B cell (primary cell): ENCODE measurements around the gene IMMP2L. TPM values are rescaled to one million over a fixed set of nuclear protein-coding genes. Genes with fewer than 3 reads are reported as not detected.

Source experiments
- ATAC-seq: fragments of 200-7000 bp; cut with Tn5 transposase; one replicate; pipeline ENCODE4 v1.10.0; 2021; ENCODE audit warnings: low read depth, mild to moderate bottlenecking, moderate number of reproducible peaks, moderate library complexity
- CTCF ChIA-PET: fragments of 350-600 bp; sonication (Branson Sonifier 250); formaldehyde crosslinking; loops from one replicate; lab custom pipeline; 2021; ENCODE audit warnings: antibody characterized with exemption, inconsistent platforms; lab: Charles Lee
- POLR2A ChIA-PET: fragments of 350-600 bp; sonication (Branson Sonifier 250); formaldehyde crosslinking; loops from one replicate; lab custom pipeline; 2021; ENCODE audit warnings: antibody characterized with exemption; lab: Charles Lee
- DNase-seq: peaks from one replicate; pipeline ENCODE4 v3.0.0; 2013
- H2AFZ ChIP-seq: 2 replicates; pipeline ENCODE4 v1.6.1; 2012; ENCODE audit warnings: mild to moderate bottlenecking, low read depth, low read length; ENCODE audit not compliant: insufficient read depth, poor library complexity, severe bottlenecking
- H3K27ac ChIP-seq, 2 donors: 1 replicate in 1 of 2; 2 replicates in 1 of 2; pipeline ENCODE4 v1.5.1; 2012 to 2013; ENCODE audit warnings: low read length in 2 of 2, mild to moderate bottlenecking in 2 of 2, moderate library complexity in 1 of 2
- H3K27me3 ChIP-seq, 4 experiments: fragments of 200-600 bp in 1 of 4; sonication (generic) in 1 of 4; replicated peaks in 1 of 4; 1 replicate in 2 of 4; 2 replicates in 2 of 4; pipeline versions ENCODE4 v1.6.1 to v1.7.0; 2013 to 2016; ENCODE audit warnings: low read length in 3 of 4, mild to moderate bottlenecking in 2 of 4, mixed read lengths in 1 of 4, moderate library complexity in 1 of 4; ENCODE audit not compliant: insufficient read depth in 4 of 4, control insufficient read depth in 3 of 4; ENCODE audit errors: control extremely low read depth in 1 of 4
- H3K36me3 ChIP-seq, 2 experiments: replicated peaks in 1 of 2; 1 replicate in 1 of 2; 2 replicates in 1 of 2; pipeline versions ENCODE4 v1.6.1 to v1.7.1; 2013; ENCODE audit warnings: low read length in 1 of 2; ENCODE audit not compliant: insufficient read depth in 2 of 2, control insufficient read depth in 1 of 2; ENCODE audit errors: control extremely low read depth in 1 of 2, extremely low read depth in 1 of 2
- H3K4me1 ChIP-seq, 2 donors: fragments of 200-600 bp in 1 of 2; sonication (generic) in 1 of 2; 1 replicate in 1 of 2; 2 replicates in 1 of 2; pipeline versions ENCODE4 v1.5.1 to v1.6.1; 2013 to 2017; ENCODE audit warnings: low read length in 2 of 2; ENCODE audit not compliant: control insufficient read depth in 2 of 2, insufficient read depth in 2 of 2
- H3K4me2 ChIP-seq: replicated peaks from 2 replicates; pipeline ENCODE3; 2012; ENCODE audit warnings: mild to moderate bottlenecking, low read depth, low read length; ENCODE audit not compliant: poor library complexity, severe bottlenecking
- H3K4me3 ChIP-seq, 5 experiments: fragments of 200-600 bp in 1 of 5; sonication (generic) in 1 of 5; 1 replicate in 3 of 5; 2 replicates in 2 of 5; pipeline versions ENCODE4 v1.5.1 to v1.7.0; 2011 to 2016; ENCODE audit warnings: low read length in 4 of 5, mild to moderate bottlenecking in 4 of 5, low read depth in 2 of 5, control low read depth in 1 of 5, moderate library complexity in 1 of 5; ENCODE audit not compliant: insufficient read depth in 1 of 5; ENCODE audit errors: control extremely low read depth in 1 of 5, extremely low read depth in 1 of 5
- H3K79me2 ChIP-seq: fragments of 200-600 bp; sonication (generic); one replicate; pipeline ENCODE4 v1.6.0; 2016; ENCODE audit warnings: low read length; ENCODE audit not compliant: control insufficient read depth, insufficient read depth
- H3K9ac ChIP-seq: fragments of 200-600 bp; sonication (generic); 2 replicates; pipeline ENCODE4 v1.6.1; 2017; ENCODE audit warnings: mild to moderate bottlenecking, low read length, moderate library complexity
- H3K9me3 ChIP-seq, 3 donors: one replicate each; pipeline versions ENCODE4 v1.6.1 to v1.7.1; 2013; ENCODE audit warnings: low read length in 2 of 3; ENCODE audit not compliant: control insufficient read depth in 2 of 3, insufficient read depth in 1 of 3; ENCODE audit errors: control extremely low read depth in 1 of 3
- H4K20me1 ChIP-seq: 2 replicates; pipeline ENCODE4 v1.6.0; 2012; ENCODE audit warnings: mild to moderate bottlenecking, low read length; ENCODE audit not compliant: insufficient read depth, control insufficient read depth, poor library complexity, severe bottlenecking
- H3K27ac Mint-ChIP-seq: one replicate; pipeline ENCODE4 v1.8.0; 2021; ENCODE audit warnings: mixed read lengths
- H3K27me3 Mint-ChIP-seq: one replicate; pipeline ENCODE4 v1.8.0; 2021; ENCODE audit warnings: mixed read lengths
- H3K4me1 Mint-ChIP-seq: one replicate; pipeline ENCODE4 v1.8.0; 2021; ENCODE audit warnings: mixed read lengths
- H3K4me3 Mint-ChIP-seq: one replicate; pipeline ENCODE4 v1.8.0; 2021; ENCODE audit warnings: mixed read lengths
- H3K9me3 Mint-ChIP-seq: one replicate; pipeline ENCODE4 v1.8.0; 2022; ENCODE audit warnings: mixed read lengths; ENCODE audit not compliant: insufficient read depth
- EZH2 ChIP-seq: IDR thresholded peaks from 2 replicates; pipeline ENCODE4 v1.6.1; 2012; ENCODE audit warnings: borderline replicate concordance, low read depth, mild to moderate bottlenecking, moderate library complexity, low read length; ENCODE audit not compliant: insufficient read depth, poor library complexity, severe bottlenecking
- intact Hi-C: fragments of 100-400 bp; cut with micrococcal nuclease; formaldehyde crosslinking; loops from one replicate; pipeline ENCODE4 v1.10.0; 2022
- polyA plus RNA-seq: library from polyadenylated mRNA; depleted of rRNA; stranded (reverse); fragments of >200 nt; gene quantifications from 2 replicates; pipeline ENCODE4 v1.2.3, GENCODE V29; 2012
- total RNA-seq, 2 donors: library from RNA; stranded (reverse); fragments of 120-200 nt in 1 of 2; gene quantifications; 1 replicate in 1 of 2; 2 replicates in 1 of 2; pipeline versions ENCODE4 v1.2.3 to v1.2.4, GENCODE V29; 2013 to 2022
- TF ChIP-seq, protein P1 (sequence below): fragments of 200-600 bp; IDR thresholded peaks from one replicate; pipeline ENCODE4 v1.8.0; 2022; ENCODE audit warnings: antibody characterized with exemption, mild to moderate bottlenecking

IMMP2L gene
- total and polyA plus RNA-seq, 2 donors (not counting 1 experiment from before 2014, with no cell fraction given), result 3.8 to 34.2 TPM

DNA sequence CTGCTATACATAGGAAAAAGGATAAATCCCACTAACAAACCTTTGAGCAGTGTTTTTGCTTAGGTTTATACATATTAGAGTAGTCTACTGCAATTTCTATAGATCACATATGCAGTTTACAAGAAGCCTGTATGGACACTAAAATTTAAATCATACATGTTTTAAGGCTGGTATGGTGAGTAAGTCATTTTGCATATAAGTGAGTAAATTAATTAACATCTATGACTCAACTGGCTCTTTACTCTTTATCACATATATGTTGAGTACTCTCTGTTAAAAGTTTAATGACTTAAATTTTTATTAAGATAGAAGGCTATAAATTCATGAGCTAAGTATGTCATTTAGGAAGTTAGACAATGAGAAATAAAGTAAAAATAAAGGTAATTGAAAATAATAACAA, 402.0 kb downstream of the IMMP2L start:
- no peaks in the 10 kb centered on the region for H3K4me1 Mint-ChIP-seq

GRCh38 chr7:111159426-111159825, 402.9 kb downstream of the IMMP2L start:
- TF ChIP-seq EZH2, result no peak
- TF ChIP-seq, protein P1, sequence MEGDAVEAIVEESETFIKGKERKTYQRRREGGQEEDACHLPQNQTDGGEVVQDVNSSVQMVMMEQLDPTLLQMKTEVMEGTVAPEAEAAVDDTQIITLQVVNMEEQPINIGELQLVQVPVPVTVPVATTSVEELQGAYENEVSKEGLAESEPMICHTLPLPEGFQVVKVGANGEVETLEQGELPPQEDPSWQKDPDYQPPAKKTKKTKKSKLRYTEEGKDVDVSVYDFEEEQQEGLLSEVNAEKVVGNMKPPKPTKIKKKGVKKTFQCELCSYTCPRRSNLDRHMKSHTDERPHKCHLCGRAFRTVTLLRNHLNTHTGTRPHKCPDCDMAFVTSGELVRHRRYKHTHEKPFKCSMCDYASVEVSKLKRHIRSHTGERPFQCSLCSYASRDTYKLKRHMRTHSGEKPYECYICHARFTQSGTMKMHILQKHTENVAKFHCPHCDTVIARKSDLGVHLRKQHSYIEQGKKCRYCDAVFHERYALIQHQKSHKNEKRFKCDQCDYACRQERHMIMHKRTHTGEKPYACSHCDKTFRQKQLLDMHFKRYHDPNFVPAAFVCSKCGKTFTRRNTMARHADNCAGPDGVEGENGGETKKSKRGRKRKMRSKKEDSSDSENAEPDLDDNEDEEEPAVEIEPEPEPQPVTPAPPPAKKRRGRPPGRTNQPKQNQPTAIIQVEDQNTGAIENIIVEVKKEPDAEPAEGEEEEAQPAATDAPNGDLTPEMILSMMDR, result no peak
- DNase-seq (no peak), ATAC-seq (no peak)
- no peaks in the 10 kb centered on the region for H3K27me3 ChIP-seq
- Mint-ChIP-seq H3K27me3 (no peaks in the 10 kb centered on the region), H3K4me1 (no peaks in the 10 kb centered on the region), H3K27ac (no peak overlapping the region), H3K9me3 (no peaks in the 10 kb centered on the region), H3K4me3 (no peak overlapping the region)
- intact Hi-C loops, result no loop called here
- no peaks in the 10 kb centered on the region for H3K79me2 ChIP-seq
- no peaks in the 10 kb centered on the region for H4K20me1 ChIP-seq
- H3K4me1 ChIP-seq, result no peaks in the 10 kb centered on the region
- H3K27ac ChIP-seq, result no peak overlapping the region
- H3K9me3 ChIP-seq, result no peaks in the 10 kb centered on the region
- no peak overlapping the region for H3K4me3 ChIP-seq
- CTCF ChIA-PET, result interaction anchor here (0.7 kb wide), 1 partner anchor 61 kb away, joined by 3 read pairs; no protein-coding TSS in a partner anchor
- POLR2A ChIA-PET, result no interaction called here
- no peak overlapping the region for H3K9ac ChIP-seq
- no peak overlapping the region for H3K4me2 ChIP-seq
- H2AFZ ChIP-seq, result no peak overlapping the region
- no peaks in the 10 kb centered on the region for H3K36me3 ChIP-seq

More for the DNA sequence above, 402.0 kb downstream of the IMMP2L start:
- no peak overlapping the region for H3K4me3 Mint-ChIP-seq
- H3K9me3 Mint-ChIP-seq, result no peaks in the 10 kb centered on the region
- Histone ChIP-seq H3K9ac (no peak overlapping the region), H3K36me3 (no peaks in the 10 kb centered on the region), H3K27ac (no peak overlapping the region), H3K4me3 (no peak overlapping the region), H3K27me3 (no peaks in the 10 kb centered on the region), H2AFZ (no peak overlapping the region), H3K4me1 (no peaks in the 10 kb centered on the region), H3K4me2 (no peak overlapping the region), H3K79me2 (no peaks in the 10 kb centered on the region), H4K20me1 (no peaks in the 10 kb centered on the region), H3K9me3 (no peaks in the 10 kb centered on the region)
- TF ChIP-seq EZH2, result no peak
- TF ChIP-seq, protein P1, result no peak
- ATAC-seq (no peak), DNase-seq (no peak)
- intact Hi-C loops, result no loop called here
- CTCF ChIA-PET, result no interaction called here
- POLR2A ChIA-PET, result interaction anchor here (0.6 kb wide), 1 partner anchor 396 kb away, joined by 5 read pairs; no protein-coding TSS in a partner anchor
- H3K27ac Mint-ChIP-seq, result no peak overlapping the region
- H3K27me3 Mint-ChIP-seq, result no peaks in the 10 kb centered on the region
